Stimulated activated naive CD8-positive, alpha-beta T cell treated with anti-CD3 and anti-CD28 coated beads, Interleukin-15, amount 100 ng/mL, for 72 hours (primary cell): ENCODE measurements around the gene KCNC3.

ENCODE experiments used
- ATAC-seq: fragments of 150-1000 bp; cut with Tn5 transposase; 2 replicates; pipeline ENCODE4 v1.10.0; 2021; ENCODE audit warnings: mild to moderate bottlenecking, moderate library complexity
- DNase-seq, 2 donors: peaks; one replicate each; pipeline ENCODE4 v3.0.0; 2021 to 2022
- H3K27ac Mint-ChIP-seq, 2 donors: one replicate each; pipeline ENCODE4 v1.8.0; 2022; ENCODE audit warnings: mild to moderate bottlenecking in 2 of 2, mixed read lengths in 2 of 2, moderate library complexity in 2 of 2
- H3K27me3 Mint-ChIP-seq: one replicate; pipeline ENCODE4 v1.8.0; 2022; ENCODE audit warnings: mixed read lengths
- H3K4me1 Mint-ChIP-seq: one replicate; pipeline ENCODE4 v1.8.0; 2022; ENCODE audit warnings: mild to moderate bottlenecking, mixed read lengths
- H3K4me3 Mint-ChIP-seq, 2 donors: one replicate each; pipeline ENCODE4 v1.8.0; 2022; ENCODE audit warnings: mild to moderate bottlenecking in 2 of 2, mixed read lengths in 2 of 2, moderate library complexity in 1 of 2
- H3K9me3 Mint-ChIP-seq, 2 donors: one replicate each; pipeline ENCODE4 v1.8.0; 2022; ENCODE audit warnings: mixed read lengths in 2 of 2

KCNC3 gene

DNA sequence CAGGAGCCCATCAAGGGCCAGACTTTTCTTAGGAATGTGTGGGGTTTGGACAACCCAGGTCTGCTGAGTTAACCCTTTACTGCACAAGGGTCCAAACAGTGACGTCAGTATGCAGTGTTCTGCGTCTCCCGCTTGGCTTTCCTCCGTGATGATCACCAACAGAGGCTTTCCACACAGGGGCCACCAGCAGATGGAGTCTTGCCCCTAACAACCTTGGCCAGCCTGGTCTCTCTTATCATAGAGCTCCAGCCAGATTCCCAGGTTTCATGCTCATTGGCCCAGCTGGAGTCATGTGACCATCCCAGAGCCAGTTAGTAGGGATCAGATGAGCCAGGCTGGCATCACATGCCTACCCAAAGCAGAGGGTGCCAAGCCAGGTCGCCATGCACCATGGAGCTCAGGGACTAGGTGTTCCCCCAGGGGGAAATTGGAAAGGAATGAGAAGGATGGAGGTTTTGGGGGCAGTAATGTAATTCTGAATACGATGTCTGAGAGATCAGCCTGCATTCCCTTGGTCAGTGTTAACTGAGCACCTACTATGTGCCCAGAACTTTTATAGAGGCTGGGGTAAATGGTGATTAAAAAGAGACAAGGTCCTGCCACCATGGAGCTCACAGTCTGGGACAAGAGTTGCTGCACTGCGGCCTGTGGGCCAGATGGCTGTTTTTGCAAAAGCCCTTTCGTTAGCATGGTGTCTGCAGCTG, 64.5 kb downstream of the KCNC3 start:
- DNase-seq (no peak), ATAC-seq (no peak)
- Mint-ChIP-seq H3K4me1 (peaks cover 8% of the 10 kb centered on the region), H3K9me3 (no peaks in the 10 kb centered on the region), H3K27me3 (peaks cover 38% of the 10 kb centered on the region), H3K27ac (no peak overlapping the region), H3K4me3 (no peak overlapping the region)

DNA sequence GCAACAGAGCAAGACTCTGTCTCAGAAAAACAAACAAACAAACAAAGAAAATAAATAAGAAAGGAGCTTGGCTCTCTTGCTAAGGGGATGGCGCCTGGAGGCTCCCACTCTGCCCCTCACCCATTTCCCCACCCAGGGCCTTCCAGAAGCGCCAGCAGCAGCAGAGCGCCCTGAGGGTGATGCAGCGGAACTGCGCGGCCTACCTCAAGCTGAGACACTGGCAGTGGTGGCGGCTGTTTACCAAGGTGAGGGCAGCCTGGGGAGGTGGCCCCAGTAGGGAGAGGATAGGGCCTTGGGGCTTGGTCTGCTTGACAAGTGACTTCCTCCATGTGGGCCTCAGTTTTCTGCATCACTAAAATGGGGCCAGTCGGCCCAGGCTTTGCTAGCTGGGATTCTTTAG, 66.0 kb downstream of the KCNC3 start:
- DNase-seq, result no peak
- ATAC-seq, result no peak
- no peak overlapping the region for H3K27ac Mint-ChIP-seq
- peaks cover 8% of the 10 kb centered on the region for H3K4me1 Mint-ChIP-seq
- no peaks in the 10 kb centered on the region for H3K9me3 Mint-ChIP-seq
- H3K27me3 Mint-ChIP-seq, result peaks cover 30% of the 10 kb centered on the region
- H3K4me3 Mint-ChIP-seq, result no peak overlapping the region
